GM18951 (cell line): ENCODE measurements around the gene G6PC1.
"Not testable (repeated sequence)": the region's sequence is repeated elsewhere in the genome, so short reads cannot be mapped to it uniquely, and the experiment has no call there.

Experiments used
- POLR2A ChIP-seq: IDR thresholded peaks from 4 replicates; pipeline ENCODE4 v1.6.1; 2011; ENCODE audit warnings: mild to moderate bottlenecking; ENCODE audit not compliant: insufficient read length, insufficient read depth; ENCODE audit errors: extremely low read depth
- in situ Hi-C: fragments of 300-500 bp; cut with MboI; formaldehyde crosslinking; loops from one replicate; pipeline ENCODE4 v1.12.0; 2022; ENCODE audit warnings: low sequenced_read_pairs, mixed read lengths, inconsistent platforms; ENCODE audit not compliant: unreplicated experiment

The G6PC1 gene

GRCh38 chr17:42900460-42901331 is at the start of gene G6PC1:
Gene G6PC1, plus strand, starts transcription at chr17:42900799. Its CDS starts 78 bp downstream, at chr17:42900877.
- in situ Hi-C loops: no loop called here
- no peak for TF ChIP-seq POLR2A

GRCh38 chr17:42850954-42851353 is 49.6 kb upstream of the G6PC1 start, which contains the start of gene AOC3:
Gene AOC3, plus strand, starts transcription at chr17:42851199. Its CDS starts 145 bp downstream, at chr17:42851344.
- TF ChIP-seq POLR2A: no peak
- in situ Hi-C loops: no loop called here

- in situ Hi-C loops: not testable (repeated sequence)
Measured at GRCh38 chr17:42851371-42852240, 49.0 kb upstream of the G6PC1 start.

- in situ Hi-C loops: no loop called here
- no peak for TF ChIP-seq POLR2A
Measured at GRCh38 chr17:42852351-42852750, 48.2 kb upstream of the G6PC1 start.

- in situ Hi-C loops: no loop called here
- TF ChIP-seq POLR2A: no peak
Measured at GRCh38 chr17:42853004-42853403, 47.6 kb upstream of the G6PC1 start.

GRCh38 chr17:42853597-42853967 is 47.0 kb upstream of the G6PC1 start:
- TF ChIP-seq POLR2A: no peak
- in situ Hi-C loops: no loop called here

GRCh38 chr17:42853968-42854790 is 46.4 kb upstream of the G6PC1 start:
- no peak for TF ChIP-seq POLR2A

GRCh38 chr17:42855048-42855596 is 45.5 kb upstream of the G6PC1 start:
- no peak for TF ChIP-seq POLR2A
- in situ Hi-C loops: no loop called here

More at GRCh38 chr17:42853968-42854790, 46.4 kb upstream of the G6PC1 start:
- in situ Hi-C loops: no loop called here

- in situ Hi-C loops: not testable (repeated sequence)
Measured at GRCh38 chr17:42856093-42856492, 44.5 kb upstream of the G6PC1 start.

- in situ Hi-C loops: not testable (repeated sequence)
Measured at GRCh38 chr17:42856516-42856915, 44.1 kb upstream of the G6PC1 start.

- no peak for TF ChIP-seq POLR2A
- in situ Hi-C loops: no loop called here
Measured at GRCh38 chr17:42857389-42857788, 43.2 kb upstream of the G6PC1 start.

- in situ Hi-C loops: no loop called here
- TF ChIP-seq POLR2A: no peak
Measured at GRCh38 chr17:42865638-42866094, 34.9 kb upstream of the G6PC1 start.

GRCh38 chr17:42866216-42866615 is 34.4 kb upstream of the G6PC1 start:
- TF ChIP-seq POLR2A: no peak
- in situ Hi-C loops: no loop called here
